Neural progenitor cell (in vitro differentiated cells): Measurements from ENCODE around the gene RELCH.

ENCODE experiments used
- CTCF ChIP-seq: fragments of 200-600 bp; sonication (generic); IDR thresholded peaks from 2 replicates; pipeline ENCODE4 v1.5.1; 2017; ENCODE audit warnings: antibody characterized with exemption, mild to moderate bottlenecking
- EZH2 ChIP-seq: fragments of 200-600 bp; sonication (generic); IDR thresholded peaks from 2 replicates; pipeline ENCODE4 v1.6.1; 2017; ENCODE audit warnings: antibody characterized with exemption, mild to moderate bottlenecking, moderate library complexity
- EZH2phosphoT487 ChIP-seq: fragments of 200-600 bp; sonication (generic); IDR thresholded peaks from 2 replicates; pipeline ENCODE4 v1.6.1; 2017; ENCODE audit warnings: antibody characterized with exemption

DNA sequence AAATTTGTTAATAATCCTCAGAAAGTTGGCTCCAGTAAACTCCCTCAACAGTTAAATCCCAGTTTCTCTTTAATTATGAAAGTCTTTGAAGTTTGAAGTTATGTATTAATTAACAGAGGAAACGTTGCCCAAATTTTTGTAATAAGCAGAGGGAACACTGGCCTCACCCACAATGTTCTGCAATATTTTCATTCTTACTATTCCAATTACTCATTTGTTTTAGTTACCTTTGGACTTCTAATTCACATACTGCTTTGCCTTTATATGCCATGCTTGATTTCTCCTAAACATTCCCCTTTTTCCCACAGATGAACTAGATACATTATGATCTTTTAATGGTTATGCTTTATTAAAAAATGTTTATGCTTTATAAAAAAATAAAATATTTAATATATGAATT lies 61.3 kb downstream of the RELCH start:
- TF ChIP-seq CTCF = no peak
- no peak for TF ChIP-seq EZH2phosphoT487
- TF ChIP-seq EZH2 = no peak
